ENCODE results near the gene ADARB2. TPM values are rescaled to one million over a fixed set of nuclear protein-coding genes. Genes with fewer than 3 reads are reported as not detected.

Gene ADARB2
- total RNA-seq, 1 donor from 2014 or later, result 1.2 TPM

DNA sequence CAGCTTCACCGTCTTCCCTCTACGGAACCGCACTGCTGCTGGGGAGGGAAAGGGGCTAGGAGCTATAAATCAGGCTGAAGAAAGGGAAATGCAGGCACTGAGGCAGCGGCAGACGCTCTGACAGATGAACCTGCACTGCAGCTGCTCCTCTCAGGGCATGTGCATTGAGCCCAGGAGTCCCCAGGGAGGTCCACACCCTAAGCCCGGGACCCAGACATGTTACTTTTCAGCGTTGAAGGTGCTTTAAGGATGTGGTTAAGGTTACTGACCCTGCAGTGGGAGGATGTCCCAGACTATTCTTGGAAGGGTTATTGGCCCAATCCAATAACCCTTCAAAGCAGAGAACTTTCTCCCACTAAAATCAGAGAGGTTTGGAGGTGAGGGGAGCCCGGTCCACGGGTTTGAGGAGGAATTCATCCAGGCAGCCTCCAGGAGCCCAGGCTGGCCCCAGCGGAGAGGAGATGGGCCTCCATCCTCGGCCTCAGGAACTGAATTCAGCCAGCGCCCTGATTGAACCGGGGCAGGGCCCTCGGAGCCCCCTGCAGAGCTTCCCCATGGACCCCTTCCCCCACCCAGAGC, 75.4 kb downstream of the ADARB2 start:
- H3K27ac ChIP-seq, result no peak overlapping the region
- DNase-seq (no peak), ATAC-seq (no peak)
- TF ChIP-seq CTCF (IDR thresholded peaks at IDR 0.05), result no peak
- intact Hi-C loops (cut with DNase I), result no loop called here
- no peaks in the 10 kb centered on the region for H3K4me1 ChIP-seq
- no peaks in the 10 kb centered on the region for H3K36me3 ChIP-seq
- no peak overlapping the region for H3K4me3 ChIP-seq
- H3K9me3 ChIP-seq, result no peaks in the 10 kb centered on the region
- H3K27me3 ChIP-seq, result no peaks in the 10 kb centered on the region

- intact Hi-C loops (cut with DNase I), result no loop called here
- no peak for DNase-seq
- no peak overlapping the region for H3K4me3 ChIP-seq
- no peaks in the 10 kb centered on the region for H3K27me3 ChIP-seq
- H3K4me1 ChIP-seq, result no peaks in the 10 kb centered on the region
- no peak overlapping the region for H3K27ac ChIP-seq
- ATAC-seq, result no peak
- H3K36me3 ChIP-seq, result no peaks in the 10 kb centered on the region
- H3K9me3 ChIP-seq, result no peaks in the 10 kb centered on the region
- no peak for TF ChIP-seq CTCF (IDR thresholded peaks at IDR 0.05)
These were observed 75.9 kb downstream of the ADARB2 start for GRCh38 chr10:1661416-1661815.

DNA sequence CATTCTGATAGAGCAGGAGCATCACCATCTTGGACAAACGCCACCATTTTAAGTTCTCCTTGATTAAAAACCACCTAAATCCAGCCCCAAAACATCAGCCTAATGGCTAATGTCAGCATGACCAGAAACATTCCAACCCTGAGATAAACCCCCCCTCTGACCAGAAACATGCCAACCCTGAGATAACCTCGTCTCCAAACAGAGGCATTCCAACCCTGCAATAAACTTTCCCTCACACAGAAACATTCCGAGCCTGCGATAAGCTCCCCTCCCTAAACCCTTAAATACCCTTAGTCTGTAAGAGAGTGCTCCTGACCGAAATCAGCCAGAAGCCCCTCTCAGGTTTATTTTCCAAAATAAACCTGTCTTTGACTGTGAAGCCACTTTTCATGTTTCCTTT, 76.5 kb downstream of the ADARB2 start:
- H3K36me3 ChIP-seq, result no peaks in the 10 kb centered on the region
- no peaks in the 10 kb centered on the region for H3K9me3 ChIP-seq
- H3K27me3 ChIP-seq, result no peaks in the 10 kb centered on the region
- intact Hi-C loops (cut with DNase I), result no loop called here
- TF ChIP-seq CTCF (IDR thresholded peaks at IDR 0.05), result no peak
- H3K27ac ChIP-seq, result no peak overlapping the region
- H3K4me1 ChIP-seq, result no peaks in the 10 kb centered on the region
- H3K4me3 ChIP-seq, result no peak overlapping the region
- no peak for DNase-seq
- ATAC-seq, result no peak

- Histone ChIP-seq H3K4me3 (no peak overlapping the region), H3K27ac (no peak overlapping the region), H3K4me1 (no peaks in the 10 kb centered on the region), H3K9me3 (no peaks in the 10 kb centered on the region), H3K36me3 (no peaks in the 10 kb centered on the region), H3K27me3 (no peaks in the 10 kb centered on the region)
- TF ChIP-seq CTCF (IDR thresholded peaks at IDR 0.05), result no peak
- ATAC-seq (no peak), DNase-seq (no peak)
- intact Hi-C loops (cut with DNase I), result no loop called here
These were observed 76.9 kb downstream of the ADARB2 start for GRCh38 chr10:1660386-1660785.

DNA sequence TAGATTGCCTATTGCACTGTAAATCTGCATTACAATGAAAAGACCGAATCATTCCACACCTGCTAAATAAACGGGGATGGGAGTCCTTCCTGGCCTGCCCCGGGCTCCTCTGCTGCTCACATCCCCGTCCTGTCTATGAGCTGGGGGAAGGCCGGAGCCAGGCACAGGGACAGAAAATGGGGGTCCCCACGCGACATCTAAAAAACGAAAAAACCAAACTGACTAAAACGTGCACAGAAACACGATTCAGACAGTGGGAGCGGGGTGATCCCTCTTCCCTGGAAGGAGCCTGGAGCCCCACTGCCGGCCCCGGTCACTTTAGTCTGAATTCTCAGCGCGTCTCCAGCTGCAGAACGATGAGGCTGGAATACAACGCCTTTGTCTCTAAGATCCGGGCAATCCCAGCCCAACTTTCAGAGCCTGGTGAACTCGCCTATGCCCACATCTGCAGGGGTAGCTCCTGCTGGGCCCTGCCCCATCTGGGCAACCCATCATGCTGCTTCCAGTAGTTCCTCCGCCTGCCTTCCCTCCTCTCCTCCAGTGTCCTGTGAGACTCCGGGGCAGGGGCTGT, 78.0 kb downstream of the ADARB2 start:
- Histone ChIP-seq H3K36me3 (no peaks in the 10 kb centered on the region), H3K4me3 (no peak overlapping the region), H3K4me1 (no peaks in the 10 kb centered on the region), H3K27ac (no peak overlapping the region), H3K9me3 (no peaks in the 10 kb centered on the region), H3K27me3 (no peaks in the 10 kb centered on the region)
- no peak for ATAC-seq
- intact Hi-C loops (cut with DNase I), result no loop called here
- no peak for TF ChIP-seq CTCF (IDR thresholded peaks at IDR 0.05)
- DNase-seq, result no peak

- Histone ChIP-seq H3K4me3 (no peak overlapping the region), H3K4me1 (no peaks in the 10 kb centered on the region), H3K27ac (no peak overlapping the region), H3K27me3 (no peaks in the 10 kb centered on the region), H3K9me3 (no peaks in the 10 kb centered on the region), H3K36me3 (no peaks in the 10 kb centered on the region)
- ATAC-seq, result no peak
- TF ChIP-seq CTCF (IDR thresholded peaks at IDR 0.05), result no peak
- DNase-seq, result no peak
- intact Hi-C loops (cut with DNase I), result no loop called here
These were observed 78.7 kb downstream of the ADARB2 start for GRCh38 chr10:1658658-1659057.
